ENCODE measurements around the gene LIMK2. TPM values are rescaled to one million over a fixed set of nuclear protein-coding genes. Genes with fewer than 3 reads are reported as not detected.

The LIMK2 gene
- total RNA-seq, 1 donor from 2014 or later: 61.2 TPM

GRCh38 chr22:31286360-31287255 lies 74.5 kb downstream of the LIMK2 start:
- H3K9me3 ChIP-seq: no peaks in the 10 kb centered on the region
- ATAC-seq (peak; percentile 3), DNase-seq (no peak)
- H3K36me3 ChIP-seq: peaks cover 78% of the 10 kb centered on the region
- intact Hi-C loops (cut with DNase I): no loop called here
- TF ChIP-seq CTCF (IDR thresholded peaks at IDR 0.05): no peak
- H3K27ac ChIP-seq: peak overlapping the region; percentile 96
- no peak overlapping the region for H3K4me3 ChIP-seq
- H3K4me1 ChIP-seq: peaks cover 60% of the 10 kb centered on the region
- H3K27me3 ChIP-seq (ENCODE audit: low read depth): no peaks in the 10 kb centered on the region

GRCh38 chr22:31287818-31288495 lies 75.9 kb downstream of the LIMK2 start:
- no peak for TF ChIP-seq CTCF (IDR thresholded peaks at IDR 0.05)
- Histone ChIP-seq H3K9me3 (no peaks in the 10 kb centered on the region), H3K27me3 (ENCODE audit: low read depth) (no peaks in the 10 kb centered on the region), H3K4me3 (peak overlapping the region; percentile 78), H3K27ac (peak overlapping the region; percentile 96), H3K36me3 (peaks cover 65% of the 10 kb centered on the region), H3K4me1 (peaks cover 66% of the 10 kb centered on the region)
- intact Hi-C loops (cut with DNase I): no loop called here
- ATAC-seq: no peak
- DNase-seq: no peak

GRCh38 chr22:31288496-31289240 lies 76.6 kb downstream of the LIMK2 start:
- TF ChIP-seq CTCF (IDR thresholded peaks at IDR 0.05): no peak
- peak overlapping the region; percentile 96 for H3K27ac ChIP-seq
- no peak for DNase-seq
- no peaks in the 10 kb centered on the region for H3K27me3 ChIP-seq (ENCODE audit: low read depth)
- H3K4me3 ChIP-seq: peak overlapping the region; percentile 78
- peaks cover 73% of the 10 kb centered on the region for H3K4me1 ChIP-seq
- ATAC-seq: no peak
- H3K36me3 ChIP-seq: peaks cover 58% of the 10 kb centered on the region
- intact Hi-C loops (cut with DNase I): no loop called here
- H3K9me3 ChIP-seq: no peaks in the 10 kb centered on the region

GRCh38 chr22:31289344-31289743 lies 77.2 kb downstream of the LIMK2 start:
- H3K36me3 ChIP-seq: peaks cover 51% of the 10 kb centered on the region
- H3K4me3 ChIP-seq: peak overlapping the region; percentile 78
- intact Hi-C loops (cut with DNase I): no loop called here
- H3K27me3 ChIP-seq (ENCODE audit: low read depth): no peaks in the 10 kb centered on the region
- ATAC-seq: no peak
- no peak for TF ChIP-seq CTCF (IDR thresholded peaks at IDR 0.05)
- DNase-seq: no peak
- H3K27ac ChIP-seq: peak overlapping the region; percentile 96
- H3K9me3 ChIP-seq: no peaks in the 10 kb centered on the region
- peaks cover 77% of the 10 kb centered on the region for H3K4me1 ChIP-seq

Measured in lower lobe of right lung (tissue), 2 donors.